DOHH2 (cell line): ENCODE results near the gene CASP6.
A peak's percentile ranks its signal among the peaks of the same experiment; 100 is the strongest.

ENCODE experiments used
- H3F3A ChIP-seq: fragments of 200-600 bp; sonication (generic), shearing (Covaris generic); 2 replicates; pipeline ENCODE4 v1.6.0; 2016; ENCODE audit warnings: antibody characterized with exemption, mild to moderate bottlenecking; ENCODE audit not compliant: control insufficient read depth, insufficient read depth
- H3K27ac ChIP-seq: fragments of 200-600 bp; sonication (generic); 2 replicates; pipeline ENCODE4 v1.5.1; 2014; ENCODE audit warnings: low read depth, mild to moderate bottlenecking, low read length, moderate library complexity
- H3K27me3 ChIP-seq: fragments of 200-600 bp; sonication (generic); 2 replicates; pipeline ENCODE4 v1.6.1; 2014; ENCODE audit warnings: mild to moderate bottlenecking, low read length, mixed read lengths; ENCODE audit not compliant: control insufficient read depth
- H3K36me3 ChIP-seq: fragments of 200-600 bp; sonication (generic); 2 replicates; pipeline ENCODE4 v1.6.1; 2014; ENCODE audit warnings: mild to moderate bottlenecking, low read length, moderate library complexity, mixed read lengths; ENCODE audit not compliant: control insufficient read depth
- H3K4me1 ChIP-seq: fragments of 200-600 bp; sonication (generic); 2 replicates; pipeline ENCODE4 v1.6.1; 2014; ENCODE audit warnings: mild to moderate bottlenecking, low read length, mixed read lengths; ENCODE audit not compliant: control insufficient read depth
- H3K4me2 ChIP-seq: fragments of 200-600 bp; sonication (generic); 2 replicates; pipeline ENCODE4 v1.6.0; 2014; ENCODE audit warnings: mild to moderate bottlenecking, low read length, moderate library complexity
- H3K4me3 ChIP-seq: fragments of 200-600 bp; sonication (generic); 2 replicates; pipeline ENCODE4 v1.5.1; 2014; ENCODE audit warnings: mild to moderate bottlenecking, low read length, mixed read lengths
- H3K79me2 ChIP-seq: fragments of 200-600 bp; sonication (generic); 2 replicates; pipeline ENCODE4 v1.6.1; 2014; ENCODE audit warnings: mild to moderate bottlenecking, low read length, mixed read lengths; ENCODE audit not compliant: control insufficient read depth
- H3K9me2 ChIP-seq: fragments of 200-600 bp; sonication (generic); replicated peaks from 2 replicates; pipeline ENCODE4 v1.6.1; 2014; ENCODE audit warnings: mild to moderate bottlenecking, low read length, mixed read lengths; ENCODE audit not compliant: control insufficient read depth
- H3K9me3 ChIP-seq: fragments of 200-600 bp; sonication (generic); 2 replicates; pipeline ENCODE4 v1.6.1; 2014; ENCODE audit warnings: antibody characterized with exemption, low read length, mixed read lengths; ENCODE audit not compliant: control insufficient read depth, insufficient read depth
- H4K20me1 ChIP-seq: fragments of 200-600 bp; sonication (generic); 2 replicates; pipeline ENCODE4 v1.6.0; 2014; ENCODE audit warnings: low read depth, mild to moderate bottlenecking, antibody characterized with exemption, low read length, moderate library complexity; ENCODE audit not compliant: control insufficient read depth, insufficient read depth
- EZH2phosphoT487 ChIP-seq: fragments of 200-600 bp; sonication (generic); IDR thresholded peaks from 2 replicates; pipeline ENCODE4 v1.6.1; 2017; ENCODE audit warnings: borderline replicate concordance, mild to moderate bottlenecking, antibody characterized with exemption, low read length, moderate library complexity, mixed read lengths
- TF ChIP-seq, protein P1 (sequence below): fragments of 200-600 bp; sonication (generic); IDR thresholded peaks from one replicate; pipeline ENCODE4 v1.5.1; 2014; ENCODE audit warnings: antibody characterized with exemption, mild to moderate bottlenecking, low read depth, low read length; ENCODE audit not compliant: poor library complexity, severe bottlenecking

The CASP6 gene

DNA sequence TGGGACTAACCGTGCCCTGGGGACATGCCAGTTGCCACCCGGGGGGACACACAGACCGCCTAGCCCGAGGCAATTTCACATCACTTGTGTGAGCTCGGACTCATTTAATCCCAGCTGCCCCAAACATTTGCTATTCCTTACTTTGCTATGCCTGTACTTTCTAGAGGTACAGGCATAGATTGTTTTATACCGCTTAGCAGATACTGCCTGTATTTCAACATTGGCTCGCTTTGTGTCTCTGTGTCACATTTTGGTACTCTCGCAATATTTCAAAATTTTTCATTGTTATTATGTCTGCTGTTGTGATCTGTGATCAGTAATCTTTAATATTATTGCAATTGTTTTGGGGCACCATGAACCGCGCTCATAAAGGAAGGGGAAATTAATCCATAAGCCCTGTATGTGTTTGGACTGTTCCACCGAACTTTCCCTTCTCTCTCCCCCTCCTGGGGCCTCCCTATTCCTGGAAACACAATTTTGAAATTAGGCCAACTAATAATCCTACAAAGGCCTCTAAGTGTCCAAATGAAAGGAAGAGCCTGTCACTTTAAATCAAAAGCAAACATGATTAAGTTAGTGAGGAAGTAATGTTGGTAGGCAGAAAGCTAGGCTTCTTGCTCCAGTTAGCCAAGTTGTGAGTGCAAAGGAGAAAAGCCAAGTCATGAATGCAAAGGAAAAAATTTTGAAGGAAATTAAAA is 568 bp upstream of the CASP6 start:
- Histone ChIP-seq H3K4me2 (peak overlapping the region; percentile 82), H3K4me3 (peak overlapping the region; percentile 84), H3F3A (peaks cover 6% of the 10 kb centered on the region; the same call in 1 of the 2 replicates), H3K27ac (no peak overlapping the region), H3K36me3 (no peaks in the 10 kb centered on the region), H3K27me3 (no peaks in the 10 kb centered on the region), H3K9me2 (no peaks in the 10 kb centered on the region), H3K79me2 (no peaks in the 10 kb centered on the region), H3K9me3 (no peaks in the 10 kb centered on the region), H4K20me1 (no peaks in the 10 kb centered on the region), H3K4me1 (peaks cover 20% of the 10 kb centered on the region)
- TF ChIP-seq EZH2phosphoT487 = no peak
- TF ChIP-seq, protein P1, sequence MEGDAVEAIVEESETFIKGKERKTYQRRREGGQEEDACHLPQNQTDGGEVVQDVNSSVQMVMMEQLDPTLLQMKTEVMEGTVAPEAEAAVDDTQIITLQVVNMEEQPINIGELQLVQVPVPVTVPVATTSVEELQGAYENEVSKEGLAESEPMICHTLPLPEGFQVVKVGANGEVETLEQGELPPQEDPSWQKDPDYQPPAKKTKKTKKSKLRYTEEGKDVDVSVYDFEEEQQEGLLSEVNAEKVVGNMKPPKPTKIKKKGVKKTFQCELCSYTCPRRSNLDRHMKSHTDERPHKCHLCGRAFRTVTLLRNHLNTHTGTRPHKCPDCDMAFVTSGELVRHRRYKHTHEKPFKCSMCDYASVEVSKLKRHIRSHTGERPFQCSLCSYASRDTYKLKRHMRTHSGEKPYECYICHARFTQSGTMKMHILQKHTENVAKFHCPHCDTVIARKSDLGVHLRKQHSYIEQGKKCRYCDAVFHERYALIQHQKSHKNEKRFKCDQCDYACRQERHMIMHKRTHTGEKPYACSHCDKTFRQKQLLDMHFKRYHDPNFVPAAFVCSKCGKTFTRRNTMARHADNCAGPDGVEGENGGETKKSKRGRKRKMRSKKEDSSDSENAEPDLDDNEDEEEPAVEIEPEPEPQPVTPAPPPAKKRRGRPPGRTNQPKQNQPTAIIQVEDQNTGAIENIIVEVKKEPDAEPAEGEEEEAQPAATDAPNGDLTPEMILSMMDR = no peak

DNA sequence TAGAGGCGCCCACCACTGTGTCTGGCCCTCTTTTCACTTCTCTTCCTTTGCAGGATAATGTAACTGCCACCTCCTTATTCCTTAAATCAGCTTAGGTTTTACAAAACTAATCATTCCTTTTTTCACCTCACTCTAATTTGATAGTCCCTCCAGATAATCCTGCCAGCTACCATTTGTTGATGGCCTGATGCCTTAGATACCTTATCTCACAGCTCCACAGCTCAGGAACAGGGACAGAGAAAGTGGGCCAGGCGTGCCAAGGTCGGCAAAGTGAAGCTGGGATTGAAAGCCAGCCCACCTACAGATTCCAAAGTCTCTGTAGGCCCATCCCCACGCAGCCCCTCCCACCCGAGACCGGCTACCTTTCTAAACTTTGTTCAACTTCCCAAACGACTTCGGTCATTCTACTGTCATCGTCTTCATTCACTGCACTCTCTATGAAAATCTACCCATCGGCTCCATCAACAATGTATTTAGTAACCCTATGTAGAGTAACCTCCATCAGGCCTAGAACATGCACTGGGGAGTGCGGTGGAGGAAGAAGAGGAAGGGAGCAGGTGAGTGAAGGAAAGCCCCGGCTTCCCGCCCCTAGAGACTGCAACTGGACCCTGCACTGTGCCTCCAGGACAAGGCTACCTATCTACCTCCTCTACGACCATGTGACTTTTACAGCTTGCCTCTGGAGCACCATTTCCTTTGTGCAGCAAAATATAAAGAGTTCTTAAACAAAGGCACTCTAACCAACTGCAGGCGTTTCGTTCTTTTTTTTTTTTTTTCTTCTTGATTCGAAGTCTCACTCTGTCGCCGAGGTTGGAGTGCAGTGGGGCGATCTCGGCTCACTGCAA is 1.5 kb downstream of the CASP6 start:
- no peaks in the 10 kb centered on the region for H3K36me3 ChIP-seq

DNA sequence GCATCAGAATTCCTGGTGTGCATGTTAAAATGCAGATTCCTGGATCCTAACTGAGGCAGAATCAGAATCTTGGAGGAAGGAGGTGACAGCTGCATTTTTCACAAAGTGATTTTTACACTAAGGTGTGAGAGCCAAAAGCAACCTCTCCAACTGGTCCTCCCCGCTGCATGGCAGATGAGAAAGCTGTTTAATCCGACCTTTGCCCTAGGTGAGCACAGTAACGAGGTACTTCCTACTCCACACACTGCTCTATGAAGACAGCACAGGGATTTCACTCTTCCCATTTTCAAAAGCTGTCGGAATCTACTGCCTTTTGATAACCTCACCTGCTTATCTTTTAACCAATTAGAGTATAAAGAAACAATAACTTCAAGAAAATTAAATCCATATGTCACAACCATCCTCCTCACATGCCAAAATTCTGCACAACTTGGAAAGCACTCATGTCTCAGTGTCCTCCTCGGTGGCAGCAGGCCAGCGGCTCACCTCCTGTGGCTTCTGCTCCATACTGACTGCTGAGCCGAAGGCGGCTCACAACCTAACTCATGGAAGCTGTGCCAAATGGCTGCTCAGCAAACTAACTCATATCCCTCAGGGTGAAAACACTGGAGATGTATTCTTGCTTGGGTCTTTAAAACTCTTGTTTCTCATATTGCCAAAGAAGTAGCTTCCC is 3.6 kb downstream of the CASP6 start:
- Histone ChIP-seq H3K27ac (no peak overlapping the region), H3K36me3 (no peaks in the 10 kb centered on the region), H3F3A (peaks cover 13% of the 10 kb centered on the region), H3K4me1 (peaks cover 31% of the 10 kb centered on the region), H3K9me2 (no peaks in the 10 kb centered on the region), H3K27me3 (no peaks in the 10 kb centered on the region), H3K4me3 (no peak overlapping the region), H4K20me1 (no peaks in the 10 kb centered on the region), H3K9me3 (no peaks in the 10 kb centered on the region), H3K79me2 (no peaks in the 10 kb centered on the region), H3K4me2 (no peak overlapping the region)
- TF ChIP-seq, protein P1 = no peak
- TF ChIP-seq EZH2phosphoT487 = no peak

More for the DNA sequence above, 1.5 kb downstream of the CASP6 start:
- Histone ChIP-seq H3K4me1 (peaks cover 20% of the 10 kb centered on the region), H3F3A (peaks cover 6% of the 10 kb centered on the region; the same call in 1 of the 2 replicates), H3K9me3 (no peaks in the 10 kb centered on the region), H4K20me1 (no peaks in the 10 kb centered on the region), H3K27me3 (no peaks in the 10 kb centered on the region), H3K4me2 (peak overlapping the region; percentile 82), H3K4me3 (peak overlapping the region; percentile 84), H3K79me2 (no peaks in the 10 kb centered on the region), H3K9me2 (no peaks in the 10 kb centered on the region), H3K27ac (no peak overlapping the region)
- TF ChIP-seq, protein P1 = no peak
- TF ChIP-seq EZH2phosphoT487 = no peak
